IPS DF 19.7 (cell line): Measurements from ENCODE around the gene ARHGAP45.
"Not testable (repeated sequence)": the region's sequence is repeated elsewhere in the genome, so short reads cannot be mapped to it uniquely, and the experiment has no call there.

Source experiments
- DNase-seq: peaks from one replicate; pipeline ENCODE4 v3.0.0-alpha.2; 2013; ENCODE audit warnings: low read depth, low spot score

The ARHGAP45 gene

GRCh38 chr19:1104311-1105007 lies 37.5 kb downstream of the ARHGAP45 start:
- no peak for DNase-seq

GRCh38 chr19:1105008-1105872 lies 38.3 kb downstream of the ARHGAP45 start:
- DNase-seq = no peak

DNA sequence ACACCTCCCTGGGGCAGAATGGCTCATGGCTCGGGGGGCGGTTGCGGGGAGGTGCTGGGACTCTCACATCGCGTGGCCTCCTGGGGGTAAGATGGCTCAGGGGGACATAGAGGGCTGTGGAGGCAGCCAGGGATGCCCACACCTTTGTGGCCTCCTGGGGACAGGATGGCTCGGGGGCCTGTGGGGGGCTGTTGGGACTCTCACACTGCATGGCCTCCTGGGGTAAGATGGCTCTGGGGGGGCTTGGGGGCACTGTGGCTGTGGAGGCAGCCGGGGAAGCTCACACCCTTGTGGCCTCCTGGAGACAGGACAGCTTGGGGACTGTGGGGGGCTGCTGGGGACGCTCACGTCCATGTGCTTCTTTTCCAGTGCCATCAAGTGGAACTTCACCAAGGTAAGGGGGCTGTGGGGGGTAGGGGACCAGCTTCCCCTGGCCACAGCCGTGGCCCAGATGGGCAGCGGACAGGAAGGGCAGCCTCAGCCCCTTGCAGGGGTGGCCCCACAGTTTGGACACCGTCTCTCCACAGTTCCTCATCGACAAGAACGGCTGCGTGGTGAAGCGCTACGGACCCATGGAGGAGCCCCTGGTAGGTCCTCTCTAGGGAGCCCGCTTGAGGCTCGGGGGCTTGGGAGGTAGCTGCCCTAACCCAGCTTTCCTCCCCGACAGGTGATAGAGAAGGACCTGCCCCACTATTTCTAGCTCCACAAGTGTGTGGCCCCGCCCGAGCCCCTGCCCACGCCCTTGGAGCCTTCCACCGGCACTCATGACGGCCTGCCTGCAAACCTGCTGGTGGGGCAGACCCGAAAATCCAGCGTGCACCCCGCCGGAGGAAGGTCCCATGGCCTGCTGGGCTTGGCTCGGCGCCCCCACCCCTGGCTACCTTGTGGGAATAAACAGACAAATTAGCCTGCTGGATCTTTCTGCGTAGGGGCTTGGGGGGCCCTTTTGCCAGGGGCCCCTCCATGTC lies 39.2 kb downstream of the ARHGAP45 start:
- DNase-seq = no peak

- no peak for DNase-seq
These were observed 40.1 kb downstream of the ARHGAP45 start for GRCh38 chr19:1106841-1107660.

DNA sequence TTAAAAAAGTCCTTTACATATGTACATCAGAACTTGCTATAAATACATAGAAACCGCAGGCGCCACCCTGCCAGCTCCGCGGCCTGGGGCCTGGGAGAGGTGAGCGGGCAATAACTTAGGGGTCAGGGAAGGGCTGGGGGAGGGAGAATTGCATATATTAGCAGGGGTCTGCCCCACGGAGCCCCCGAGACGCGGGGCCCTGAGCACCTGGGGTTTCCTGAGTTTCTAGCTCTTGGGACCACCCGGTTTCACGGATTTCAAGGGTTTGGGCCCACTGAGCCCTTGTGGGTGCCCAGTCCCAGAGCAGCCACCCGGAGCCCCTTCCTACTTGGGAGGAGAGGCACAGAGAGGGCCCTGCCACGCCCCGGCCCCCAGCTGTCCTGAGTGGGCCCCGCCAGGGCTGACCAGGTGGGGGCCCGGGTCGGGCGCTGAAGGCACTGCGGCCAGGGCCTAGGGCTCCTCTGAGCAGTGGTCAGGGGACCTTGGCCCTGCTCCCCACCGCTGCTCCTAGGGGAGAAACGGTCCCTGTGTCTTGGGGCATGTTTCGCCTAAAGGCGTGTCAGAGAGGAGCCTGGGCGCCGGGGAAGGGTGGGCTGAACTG lies 40.8 kb downstream of the ARHGAP45 start:
- no peak for DNase-seq

DNA sequence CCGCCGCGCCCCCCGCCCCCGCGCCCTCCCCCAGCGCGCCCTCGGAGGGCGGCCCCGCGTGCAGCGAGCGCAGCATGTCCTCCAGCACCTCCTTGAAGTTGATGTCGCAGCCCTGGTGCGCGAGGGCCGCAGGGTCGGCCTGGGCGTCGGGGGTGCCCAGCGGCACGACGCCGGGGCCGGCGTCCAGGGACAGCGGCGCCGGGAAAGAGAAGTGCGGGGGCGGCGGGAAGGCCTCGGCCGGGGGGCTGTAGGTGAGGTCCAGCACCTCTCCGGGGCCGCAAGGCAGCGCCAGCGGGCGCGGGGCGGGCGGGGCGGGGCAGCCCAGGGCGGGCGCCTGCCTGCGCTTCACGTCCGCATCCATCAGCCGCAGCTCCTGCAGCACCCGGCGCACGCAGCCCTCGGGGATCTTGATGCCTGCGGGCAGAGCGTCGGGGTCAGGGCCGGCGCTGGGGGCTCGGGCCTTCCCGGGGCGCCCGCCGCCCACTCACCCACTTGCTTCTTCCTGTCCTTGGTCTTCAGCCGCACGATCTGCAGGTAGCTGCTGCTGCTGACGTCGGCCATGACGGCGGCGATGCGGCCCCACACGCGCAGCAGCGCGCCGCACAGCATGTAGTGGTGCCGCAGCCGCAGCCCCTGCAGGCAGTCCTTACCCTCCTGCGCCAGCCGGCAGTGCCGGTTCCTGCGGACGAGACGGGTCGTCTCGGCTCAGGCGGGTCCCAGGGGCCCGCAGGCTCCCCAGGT lies 41.5 kb downstream of the ARHGAP45 start:
- no peak for DNase-seq

- DNase-seq = no peak
These were observed 42.1 kb downstream of the ARHGAP45 start for GRCh38 chr19:1109032-1109551.

DNA sequence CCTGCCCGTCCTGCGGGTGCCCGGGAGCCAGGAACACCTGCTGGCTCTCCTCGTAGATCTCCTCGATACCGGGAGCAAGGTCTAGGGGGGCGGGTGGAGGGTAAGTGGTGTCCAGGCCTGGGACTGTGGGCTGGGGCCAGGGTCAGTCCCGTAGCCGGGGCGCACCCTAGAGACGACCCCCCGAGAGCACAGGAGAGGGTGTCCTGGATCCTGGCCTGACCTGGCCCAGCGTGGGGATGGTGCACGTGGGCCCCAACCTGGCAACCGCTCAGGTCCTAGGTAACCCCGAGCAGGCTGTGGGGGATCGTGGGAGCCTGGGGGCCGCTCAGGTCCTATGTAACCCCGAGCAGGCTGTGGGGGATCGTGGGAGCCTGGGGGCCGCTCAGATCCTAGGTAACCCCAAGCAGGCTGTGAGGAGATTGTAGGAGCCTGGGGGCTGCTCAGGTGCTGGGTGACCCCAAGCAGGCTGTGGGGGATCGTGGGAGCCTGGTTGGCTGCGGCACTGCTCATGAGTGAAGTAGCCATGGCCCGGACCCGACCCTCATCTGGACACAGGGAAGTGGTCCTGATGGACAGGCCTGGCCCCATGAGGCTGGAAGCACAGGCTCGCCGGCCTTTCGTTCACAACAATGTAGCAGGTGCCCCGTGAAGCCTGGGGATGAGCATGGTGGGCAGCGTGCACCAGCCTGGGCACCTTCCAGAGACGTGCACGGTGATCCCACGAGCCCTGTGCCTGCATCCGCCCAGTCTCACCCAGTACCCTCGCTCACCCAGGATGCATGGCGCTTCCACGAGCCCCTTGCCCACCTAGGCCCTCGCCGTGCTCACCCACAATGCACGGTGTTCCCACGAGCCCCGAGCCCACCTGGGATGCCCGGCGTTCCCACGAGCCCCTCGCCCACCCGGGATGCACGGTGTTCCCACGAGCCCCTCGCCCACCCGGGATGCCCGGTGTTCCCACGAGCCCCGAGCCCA lies 43.0 kb downstream of the ARHGAP45 start:
- no peak for DNase-seq

DNA sequence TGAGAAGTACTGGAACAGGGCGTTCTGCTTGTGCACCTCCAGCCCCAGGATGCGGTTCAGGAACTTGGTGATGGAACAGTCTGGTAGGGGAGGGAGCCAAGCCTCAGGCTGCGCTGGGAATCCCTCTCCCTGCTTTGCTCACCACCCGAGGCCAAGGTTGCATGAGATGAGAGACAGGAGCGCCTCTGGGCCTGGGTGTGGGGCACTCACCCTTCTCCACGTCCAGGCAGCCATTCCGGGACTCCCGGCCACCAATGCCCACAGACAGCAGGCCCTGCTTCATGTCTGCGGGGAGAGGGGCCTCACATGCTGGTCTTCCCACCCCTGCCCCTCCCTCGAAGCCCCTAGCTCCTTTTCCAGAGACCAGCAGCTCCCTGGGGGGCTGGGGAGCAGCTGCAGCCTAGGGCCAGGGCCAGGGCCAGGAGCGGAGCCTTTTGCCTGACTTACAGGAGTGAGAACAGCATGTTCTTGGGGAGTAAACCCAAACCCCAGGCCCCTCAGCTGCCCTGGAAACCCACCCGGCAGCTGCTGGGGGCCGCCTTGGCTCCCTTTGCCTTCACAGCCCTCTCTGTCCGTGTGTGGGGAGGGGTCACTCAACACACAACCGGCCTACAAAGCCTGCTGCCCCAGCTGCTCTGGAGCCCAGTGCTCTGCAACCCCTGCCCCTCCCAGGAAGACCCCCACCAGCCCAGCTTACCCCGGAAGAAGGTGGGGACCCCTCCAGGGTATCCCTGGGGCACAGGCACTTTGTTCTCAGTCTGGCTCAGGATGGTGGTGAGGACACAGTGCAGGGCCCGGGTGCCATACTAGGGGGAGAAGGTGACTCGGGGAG lies 44.1 kb downstream of the ARHGAP45 start:
- DNase-seq = no peak

- no peak for DNase-seq
These were observed 44.8 kb downstream of the ARHGAP45 start for GRCh38 chr19:1111641-1112267.

- no peak for DNase-seq
These were observed 45.5 kb downstream of the ARHGAP45 start for GRCh38 chr19:1112268-1113029.

DNA sequence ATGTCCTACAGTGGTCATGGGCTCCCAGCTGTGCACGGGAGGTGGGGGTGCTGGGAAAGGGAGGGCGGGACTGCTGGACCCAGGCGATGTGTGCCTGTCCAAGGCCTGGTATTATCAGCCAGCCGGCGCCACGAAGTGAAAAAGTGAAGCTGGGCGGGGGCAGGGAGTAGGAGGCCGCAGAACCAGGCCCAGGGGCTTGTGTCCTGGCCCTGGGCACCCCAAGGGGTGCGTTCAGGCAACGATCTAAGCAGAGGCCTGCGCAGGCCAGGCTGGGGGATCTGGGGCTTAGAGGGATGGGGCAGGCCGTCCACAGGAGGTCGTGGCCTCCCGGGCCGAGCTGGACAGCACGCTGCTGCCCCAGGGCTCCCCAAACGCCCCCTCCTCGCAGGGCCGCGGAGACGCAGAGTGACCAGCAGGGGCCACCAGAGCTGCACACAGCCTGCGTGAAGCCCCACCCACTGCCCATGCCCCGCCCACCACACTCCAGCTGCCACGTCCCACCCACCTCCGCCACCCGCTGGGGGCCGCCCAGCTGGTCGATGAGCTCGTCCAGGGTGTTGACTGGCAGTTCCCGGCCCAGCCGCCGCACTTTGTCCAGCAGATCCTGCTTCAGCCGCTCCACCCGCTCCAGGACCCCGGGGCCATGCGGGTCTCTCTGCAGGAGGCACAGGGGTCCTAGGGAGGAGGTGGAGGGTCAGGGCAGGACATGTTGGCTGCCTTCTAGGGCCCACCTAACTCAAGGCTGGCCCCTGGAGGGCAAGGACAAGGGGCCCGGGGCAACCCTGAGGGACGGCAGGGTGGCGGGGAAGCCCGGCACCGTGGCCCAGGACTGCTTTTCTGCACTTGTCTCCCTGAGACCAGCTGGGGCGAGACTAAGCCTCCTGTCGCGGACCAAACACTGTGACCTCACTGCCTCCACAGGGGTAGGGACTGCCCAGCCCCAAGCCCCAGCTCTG lies 46.3 kb downstream of the ARHGAP45 start:
- DNase-seq = no peak

- no peak for DNase-seq
These were observed 47.1 kb downstream of the ARHGAP45 start for GRCh38 chr19:1113986-1114483.

DNA sequence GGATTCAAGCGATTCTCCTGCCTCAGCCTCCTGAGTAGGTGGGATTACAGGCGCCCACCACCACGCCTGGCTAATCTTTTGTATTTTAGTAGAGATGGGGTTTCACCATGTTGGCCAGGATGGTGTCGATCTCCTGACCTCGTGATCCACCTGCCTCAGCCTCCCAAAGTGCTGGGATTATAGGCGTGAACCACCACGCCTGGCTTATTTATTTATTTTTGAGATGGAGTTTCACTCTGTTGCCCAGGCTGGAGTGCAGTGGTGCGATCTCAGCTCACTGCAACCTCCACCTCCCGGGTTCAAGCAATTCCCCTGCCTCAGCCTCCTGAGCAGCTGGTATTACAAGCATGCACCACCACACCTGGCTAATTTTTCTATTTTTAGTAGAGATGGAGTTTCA lies 47.8 kb downstream of the ARHGAP45 start:
- not testable (repeated sequence) for DNase-seq
